Subcutaneous adipose tissue (tissue), 4 donors: ENCODE results near the gene ARMC9. TPM values are rescaled to one million over a fixed set of nuclear protein-coding genes. Genes with fewer than 3 reads are reported as not detected.

ENCODE experiments used
- CTCF ChIP-seq: fragments of 450-650 bp; IDR thresholded peaks from one replicate; pipeline ENCODE4 v1.5.1; 2016; ENCODE audit warnings: low read depth, mild to moderate bottlenecking, control low read depth, antibody characterized with exemption, moderate library complexity
- total RNA-seq, 4 donors: library from RNA; depleted of rRNA; stranded (reverse); fragments of >200 nt; gene quantifications; one replicate each; pipeline ENCODE4 v1.1.0, GENCODE V29; 2016

The ARMC9 gene
- total RNA-seq, 4 donors from 2014 or later: 0.98 to 16.5 (median 4.6) TPM

DNA sequence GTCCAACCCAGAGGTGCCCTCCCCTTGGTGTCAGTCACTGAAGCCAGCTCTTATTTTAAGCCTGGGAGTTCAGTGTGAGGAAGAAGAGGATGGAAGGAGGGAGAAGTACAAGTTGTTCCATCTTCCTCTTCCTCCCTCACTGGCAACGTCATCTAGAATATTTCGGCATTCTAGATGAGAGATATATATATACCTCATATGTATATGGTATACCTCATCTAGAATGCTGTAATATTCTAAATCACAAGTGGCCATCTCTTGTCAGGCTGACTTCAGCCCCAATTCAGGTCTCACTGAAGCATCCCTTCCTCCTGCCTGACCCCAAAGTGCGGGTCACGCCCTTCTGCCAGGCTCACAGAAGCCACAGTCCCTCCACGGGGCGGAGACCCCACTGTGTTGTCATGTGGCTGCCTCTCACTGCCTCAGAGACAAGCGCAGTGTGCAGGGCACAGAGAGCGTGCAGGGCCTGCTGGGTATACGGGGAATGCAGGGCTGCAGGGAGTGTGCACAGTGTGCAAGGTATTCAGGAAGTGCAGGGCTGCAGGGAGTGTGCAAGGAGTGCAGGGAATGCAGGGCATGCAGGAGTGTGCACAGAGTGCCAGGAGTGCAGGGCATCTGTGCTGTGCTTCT, 164.2 kb downstream of the ARMC9 start:
- TF ChIP-seq CTCF: no peak

DNA sequence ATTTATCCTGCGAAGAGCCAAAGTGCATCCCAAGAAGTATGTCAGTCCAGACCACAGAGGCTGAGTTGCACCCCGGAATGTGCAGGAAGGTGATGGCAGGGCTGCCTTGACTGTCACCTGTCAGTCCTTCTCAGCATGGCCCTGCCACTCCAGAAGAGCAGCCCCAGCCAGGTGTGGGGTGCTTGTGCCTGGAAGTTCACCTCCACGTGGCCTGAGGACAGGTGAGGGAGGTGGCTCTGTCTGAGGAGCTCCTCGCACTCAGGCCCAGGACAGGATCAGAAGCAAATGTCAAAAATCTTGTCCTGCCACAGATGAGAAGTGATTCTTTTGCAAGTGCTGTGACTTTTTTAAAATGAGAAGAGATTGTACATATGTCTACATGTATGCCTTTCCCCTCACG, 165.6 kb downstream of the ARMC9 start:
- TF ChIP-seq CTCF: no peak

GRCh38 chr2:231364961-231365810, 166.8 kb downstream of the ARMC9 start:
- TF ChIP-seq CTCF: no peak

GRCh38 chr2:231367178-231367577, 168.7 kb downstream of the ARMC9 start:
- no peak for TF ChIP-seq CTCF

DNA sequence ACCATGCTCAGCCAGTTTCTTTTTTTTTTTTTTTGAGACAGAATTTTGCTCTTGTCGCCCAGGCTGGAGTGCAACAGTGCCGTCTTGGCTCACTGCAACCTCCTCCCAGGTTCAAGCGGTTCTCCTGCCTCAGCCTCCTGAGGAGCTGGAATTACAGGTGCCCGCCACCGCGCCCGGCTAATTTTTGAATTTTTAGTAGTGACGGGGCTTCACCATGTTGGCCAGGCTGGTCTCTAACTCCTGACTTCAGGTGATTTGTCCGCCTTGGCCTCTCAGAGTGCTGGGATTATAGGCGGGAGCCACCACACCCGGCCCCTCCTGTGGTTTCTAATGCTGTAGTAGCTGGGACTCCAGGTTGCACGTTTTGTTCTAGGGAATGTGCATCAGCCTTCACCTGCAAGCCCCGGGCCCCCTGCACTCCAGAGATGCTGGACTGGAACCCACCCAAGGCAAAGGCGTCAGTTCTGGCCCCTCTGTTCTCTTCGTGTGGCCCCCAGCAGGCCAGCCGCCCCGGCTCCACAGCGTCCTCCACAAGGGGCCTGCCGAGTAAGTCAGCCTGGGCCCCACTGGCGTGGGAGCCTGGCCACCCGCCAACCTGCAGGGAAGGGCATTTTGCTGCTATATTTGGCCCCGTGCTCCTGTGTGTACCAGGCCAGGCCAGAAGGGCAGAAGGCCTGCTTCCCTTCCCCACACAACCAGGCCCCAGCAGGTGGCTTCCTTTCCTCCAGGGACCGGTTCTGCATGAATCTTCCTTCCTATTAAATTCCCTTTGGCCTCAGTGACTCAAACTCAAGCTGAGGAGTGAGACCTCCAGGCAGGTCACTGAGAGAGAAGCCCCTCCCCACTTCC, 171.4 kb downstream of the ARMC9 start:
- no peak for TF ChIP-seq CTCF

GRCh38 chr2:231370429-231370748, 172.0 kb downstream of the ARMC9 start:
- TF ChIP-seq CTCF: no peak
